Measurements from ENCODE around the gene ITGA6.

ITGA6 gene

GRCh38 chr2:172452845-172453244, 25.5 kb downstream of the ITGA6 start:
- no peak for TF ChIP-seq JUND (IDR thresholded peaks at IDR 0.05; ENCODE audit: low read depth)
- in situ Hi-C loops (cut with HindIII; ENCODE audit: low pct_unique_long_range_greater_than_20kb, low sequenced_read_pairs), result no loop called here
- DNase-seq (ENCODE audit: low read depth in 1 of 2, low spot score in 1 of 2), result no peak

DNA sequence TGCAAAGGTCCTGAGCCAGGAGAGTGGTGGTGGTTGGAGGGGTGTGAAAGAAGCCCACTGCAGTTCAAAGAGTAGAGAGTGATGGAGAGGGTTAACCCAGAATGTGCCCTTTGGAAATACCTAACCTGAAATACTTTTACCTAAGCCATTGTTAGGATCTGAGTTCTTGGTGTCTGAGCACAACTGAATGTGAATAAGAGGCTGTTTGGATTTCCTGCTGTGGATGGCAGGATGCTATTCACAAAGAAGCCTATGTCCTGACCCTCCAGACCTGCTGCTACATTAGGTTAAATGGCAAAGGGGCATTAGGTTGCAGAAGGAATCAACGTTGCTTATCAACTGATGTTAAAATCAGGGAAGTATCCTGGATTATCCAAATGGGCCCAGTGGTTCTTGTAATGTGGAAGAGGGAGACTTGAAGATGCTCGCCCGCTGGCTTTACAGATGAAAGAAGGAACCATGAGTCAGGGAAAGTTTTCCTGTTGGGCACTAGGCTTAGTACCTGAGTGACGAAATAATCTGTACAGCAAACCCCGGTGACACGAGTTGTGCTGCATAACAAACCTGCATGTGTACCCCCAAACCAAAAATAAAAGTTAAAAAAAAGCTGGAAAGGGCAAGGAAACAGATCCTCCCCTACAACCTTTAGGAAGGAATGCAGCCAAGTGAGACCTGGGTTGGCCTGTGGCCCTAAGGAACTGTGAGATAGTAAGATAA, 27.2 kb downstream of the ITGA6 start:
- DNase-seq (ENCODE audit: low read depth in 1 of 2, low spot score in 1 of 2), result no peak
- TF ChIP-seq JUND (IDR thresholded peaks at IDR 0.05; ENCODE audit: low read depth), result no peak
- in situ Hi-C loops (cut with HindIII; ENCODE audit: low pct_unique_long_range_greater_than_20kb, low sequenced_read_pairs), result no loop called here

DNA sequence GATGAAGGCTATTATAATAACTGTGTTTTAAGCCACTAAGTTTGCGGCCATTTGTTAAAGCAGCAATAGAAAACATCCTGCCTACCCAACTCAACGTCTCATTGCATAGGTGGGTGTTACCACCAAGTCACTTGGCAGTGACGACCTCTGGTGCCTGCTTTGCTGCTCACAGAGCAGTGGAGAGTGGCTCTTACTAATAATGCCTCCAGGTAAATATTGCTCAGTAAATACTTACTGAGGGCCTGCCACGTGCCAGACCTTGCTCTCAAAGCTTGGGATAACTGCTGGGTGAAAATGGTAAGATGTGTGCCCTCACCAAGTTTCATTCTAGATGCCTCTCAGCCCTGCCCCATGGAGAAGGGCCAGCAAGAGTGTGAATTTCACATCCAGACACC, 27.7 kb downstream of the ITGA6 start:
- TF ChIP-seq JUND (IDR thresholded peaks at IDR 0.05; ENCODE audit: low read depth), result no peak
- in situ Hi-C loops (cut with HindIII; ENCODE audit: low pct_unique_long_range_greater_than_20kb, low sequenced_read_pairs), result no loop called here
- DNase-seq (ENCODE audit: low read depth in 1 of 2, low spot score in 1 of 2), result peak in 1 of 2 experiments; percentile 29

DNA sequence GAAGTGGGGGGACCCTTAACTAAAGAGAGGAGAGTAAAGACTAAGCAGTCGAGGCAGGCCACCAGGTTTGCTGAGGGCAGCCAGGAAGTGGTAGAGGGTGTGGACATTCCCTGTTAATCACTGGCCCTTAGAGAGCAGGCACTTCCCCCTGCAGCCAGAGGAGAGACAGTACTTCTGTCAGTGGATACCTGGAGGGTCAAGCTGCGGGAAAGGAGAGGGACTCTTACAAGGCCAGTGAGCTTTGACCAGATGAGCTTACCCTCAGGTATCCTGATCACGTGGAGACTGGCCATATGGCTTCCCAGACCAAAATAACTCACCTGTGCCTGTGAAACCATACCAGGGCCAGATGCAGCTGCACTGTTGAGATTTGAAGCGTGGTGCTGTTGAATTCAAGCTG, 28.6 kb downstream of the ITGA6 start:
- no peak for DNase-seq (ENCODE audit: low read depth in 1 of 2, low spot score in 1 of 2)
- in situ Hi-C loops (cut with HindIII; ENCODE audit: low pct_unique_long_range_greater_than_20kb, low sequenced_read_pairs), result no loop called here
- TF ChIP-seq JUND (IDR thresholded peaks at IDR 0.05; ENCODE audit: low read depth), result no peak

DNA sequence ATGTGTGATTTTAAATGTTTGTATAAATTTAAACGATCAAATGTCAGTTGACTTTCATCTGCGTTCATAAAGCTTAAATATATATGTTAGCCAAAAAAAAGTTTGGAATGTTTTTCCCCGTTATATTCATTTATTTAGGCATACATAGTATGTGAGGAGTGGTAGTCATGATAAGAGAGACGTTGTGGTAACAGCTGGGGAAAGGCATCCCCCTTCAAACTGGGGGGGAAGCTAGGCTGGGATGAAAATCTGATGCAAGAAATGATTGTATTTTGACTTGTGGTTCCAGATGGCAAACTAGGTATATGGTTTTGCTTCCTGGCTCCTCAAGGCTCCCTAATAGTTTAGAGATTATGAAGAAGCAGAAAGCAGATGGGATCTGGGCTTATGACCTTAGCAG, 30.1 kb downstream of the ITGA6 start:
- DNase-seq (ENCODE audit: low read depth in 1 of 2, low spot score in 1 of 2), result no peak
- in situ Hi-C loops (cut with HindIII; ENCODE audit: low pct_unique_long_range_greater_than_20kb, low sequenced_read_pairs), result no loop called here
- no peak for TF ChIP-seq JUND (IDR thresholded peaks at IDR 0.05; ENCODE audit: low read depth)

DNA sequence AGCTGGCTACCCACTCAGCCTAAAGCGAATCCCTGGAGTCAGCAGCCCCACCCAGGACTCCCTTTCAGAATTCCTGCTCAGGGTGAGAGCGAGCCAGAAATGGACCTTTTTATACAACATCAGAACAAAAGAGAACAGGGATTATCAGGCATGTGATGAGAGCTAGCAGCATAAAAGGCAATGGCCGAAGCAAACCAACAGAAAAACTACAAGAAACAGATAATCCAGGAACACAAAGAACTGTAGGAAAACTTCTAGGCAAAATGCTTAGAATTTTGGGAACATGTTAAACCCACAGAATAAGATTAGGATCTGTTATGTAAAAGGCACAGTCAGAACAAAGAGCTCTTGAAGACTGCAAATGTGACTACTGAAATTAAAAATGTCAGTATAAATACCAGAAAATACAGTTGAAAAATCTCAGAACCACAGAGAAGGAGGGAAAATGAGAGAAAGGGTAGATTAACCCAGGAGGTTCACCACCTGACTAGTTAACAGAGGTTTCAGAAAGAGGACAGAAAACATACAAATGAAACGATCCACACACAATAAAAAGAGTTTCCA, 31.3 kb downstream of the ITGA6 start:
- in situ Hi-C loops (cut with HindIII; ENCODE audit: low pct_unique_long_range_greater_than_20kb, low sequenced_read_pairs), result no loop called here
- DNase-seq (ENCODE audit: low read depth in 1 of 2, low spot score in 1 of 2), result no peak
- TF ChIP-seq JUND (IDR thresholded peaks at IDR 0.05; ENCODE audit: low read depth), result no peak

DNA sequence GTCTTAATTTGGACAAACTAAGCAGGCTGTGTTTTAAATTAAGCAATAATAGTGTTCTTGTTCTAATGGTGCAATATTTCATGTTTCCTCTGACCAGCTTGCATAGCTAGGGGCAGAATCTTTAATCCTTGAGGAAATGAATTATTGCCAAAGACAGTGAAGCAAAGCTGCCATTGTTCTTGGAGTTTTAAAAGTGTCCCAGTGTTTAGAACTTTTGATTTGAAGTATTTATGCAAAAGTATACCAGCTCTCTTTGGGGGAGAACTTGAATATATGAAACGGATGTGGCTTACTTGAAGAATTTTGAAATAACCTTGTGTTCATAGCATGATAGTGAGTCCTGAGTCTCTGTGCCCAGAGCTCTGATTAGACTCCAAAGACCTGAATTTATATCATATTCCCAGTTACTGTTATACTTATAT, 33.4 kb downstream of the ITGA6 start:
- no peak for TF ChIP-seq JUND (IDR thresholded peaks at IDR 0.05; ENCODE audit: low read depth)
- no peak for DNase-seq (ENCODE audit: low read depth in 1 of 2, low spot score in 1 of 2)
- in situ Hi-C loops (cut with HindIII; ENCODE audit: low pct_unique_long_range_greater_than_20kb, low sequenced_read_pairs), result no loop called here

DNA sequence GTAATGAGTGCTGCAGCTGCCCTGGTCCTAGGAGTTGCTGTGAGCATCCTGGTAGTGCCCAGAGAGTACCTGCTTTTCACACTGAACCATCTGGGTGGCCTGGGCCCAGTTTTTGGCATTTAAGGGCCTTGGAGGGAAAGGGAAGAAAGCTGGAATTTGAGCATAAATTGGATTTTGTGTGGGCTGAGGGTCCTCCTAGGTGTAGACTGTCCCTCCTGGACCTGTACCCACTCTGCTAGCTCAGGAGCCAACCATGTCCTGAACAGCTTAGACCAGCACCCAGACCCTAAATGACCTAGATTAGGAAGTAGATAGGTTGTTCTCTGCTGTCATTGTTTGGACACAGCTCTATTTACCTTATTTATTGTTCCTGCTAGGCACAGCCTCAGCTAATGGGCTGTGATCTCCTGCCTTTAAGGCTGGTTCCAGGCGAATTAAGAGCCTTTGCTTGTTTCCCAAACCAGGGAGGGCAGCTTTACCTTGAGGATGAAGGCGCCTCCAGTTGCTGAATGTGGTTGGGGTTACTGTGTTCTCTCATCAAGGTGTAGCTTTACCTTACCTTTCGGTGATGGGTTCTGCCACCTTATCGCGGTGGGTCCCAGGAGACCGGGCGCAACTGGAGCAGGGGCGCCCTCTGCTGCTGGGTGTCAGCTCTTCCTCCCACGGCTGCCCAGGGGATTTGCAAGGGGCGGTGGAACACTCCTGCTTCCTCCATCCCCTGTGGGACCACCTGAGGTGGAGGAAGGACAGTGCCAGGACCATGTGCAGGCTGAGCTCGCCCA, 34.4 kb downstream of the ITGA6 start:
- no peak for TF ChIP-seq JUND (IDR thresholded peaks at IDR 0.05; ENCODE audit: low read depth)
- in situ Hi-C loops (cut with HindIII; ENCODE audit: low pct_unique_long_range_greater_than_20kb, low sequenced_read_pairs), result no loop called here
- DNase-seq (ENCODE audit: low read depth in 1 of 2, low spot score in 1 of 2), result peak in 1 of 2 experiments; percentile 51

DNA sequence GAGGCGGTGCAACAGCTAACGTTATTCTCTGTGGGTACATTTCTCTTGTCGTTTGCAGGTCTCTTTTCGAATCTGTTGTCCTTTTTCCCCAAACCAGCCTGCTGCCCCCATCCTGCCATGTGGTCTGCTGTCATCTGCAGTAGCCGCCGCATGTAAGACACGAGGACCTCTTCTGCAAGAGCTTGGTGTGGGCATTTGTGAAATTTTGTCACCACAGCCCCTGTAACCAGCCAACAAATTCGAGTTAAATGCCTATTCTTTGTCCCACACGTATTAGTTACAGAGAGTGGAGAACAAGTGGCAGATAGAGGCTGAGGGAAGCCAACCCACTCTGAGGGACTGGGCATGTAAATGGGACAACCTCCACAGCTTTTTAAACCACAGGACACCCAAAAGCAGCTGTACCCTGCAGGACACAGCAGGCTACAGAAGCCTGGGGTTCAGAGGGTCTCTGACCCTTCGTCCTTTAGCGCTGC, 35.0 kb downstream of the ITGA6 start:
- in situ Hi-C loops (cut with HindIII; ENCODE audit: low pct_unique_long_range_greater_than_20kb, low sequenced_read_pairs), result no loop called here
- no peak for TF ChIP-seq JUND (IDR thresholded peaks at IDR 0.05; ENCODE audit: low read depth)

DNA sequence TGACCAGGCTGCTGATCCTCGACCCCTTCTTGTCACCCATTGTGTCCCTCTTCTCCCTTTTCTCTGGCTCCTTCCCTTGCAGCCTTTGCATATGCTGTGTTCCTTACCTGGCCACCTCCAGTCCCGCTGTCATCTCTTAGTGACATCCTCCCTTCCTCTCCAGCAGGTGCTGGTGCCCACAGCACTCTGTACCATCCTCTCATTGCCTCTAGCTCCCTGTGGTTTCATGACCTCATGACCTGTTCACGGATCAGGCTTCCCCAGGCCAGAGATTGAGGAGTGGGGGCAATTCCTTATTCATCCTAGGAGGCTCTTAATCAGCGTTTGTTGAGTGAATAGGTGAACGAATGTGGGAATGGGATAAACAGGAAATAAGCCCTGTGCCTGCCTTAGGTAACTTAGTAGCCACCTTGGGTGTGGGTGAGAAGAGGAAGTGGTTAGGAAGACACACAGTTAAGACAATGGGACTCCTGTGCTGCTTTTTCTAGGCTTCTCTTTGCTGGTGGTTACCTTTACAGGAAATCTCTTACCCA, 35.5 kb downstream of the ITGA6 start:
- DNase-seq (ENCODE audit: low read depth in 1 of 2, low spot score in 1 of 2), result no peak
- in situ Hi-C loops (cut with HindIII; ENCODE audit: low pct_unique_long_range_greater_than_20kb, low sequenced_read_pairs), result no loop called here
- no peak for TF ChIP-seq JUND (IDR thresholded peaks at IDR 0.05; ENCODE audit: low read depth)

More for the DNA sequence above, 35.0 kb downstream of the ITGA6 start:
- no peak for DNase-seq (ENCODE audit: low read depth in 1 of 2, low spot score in 1 of 2)

DNA sequence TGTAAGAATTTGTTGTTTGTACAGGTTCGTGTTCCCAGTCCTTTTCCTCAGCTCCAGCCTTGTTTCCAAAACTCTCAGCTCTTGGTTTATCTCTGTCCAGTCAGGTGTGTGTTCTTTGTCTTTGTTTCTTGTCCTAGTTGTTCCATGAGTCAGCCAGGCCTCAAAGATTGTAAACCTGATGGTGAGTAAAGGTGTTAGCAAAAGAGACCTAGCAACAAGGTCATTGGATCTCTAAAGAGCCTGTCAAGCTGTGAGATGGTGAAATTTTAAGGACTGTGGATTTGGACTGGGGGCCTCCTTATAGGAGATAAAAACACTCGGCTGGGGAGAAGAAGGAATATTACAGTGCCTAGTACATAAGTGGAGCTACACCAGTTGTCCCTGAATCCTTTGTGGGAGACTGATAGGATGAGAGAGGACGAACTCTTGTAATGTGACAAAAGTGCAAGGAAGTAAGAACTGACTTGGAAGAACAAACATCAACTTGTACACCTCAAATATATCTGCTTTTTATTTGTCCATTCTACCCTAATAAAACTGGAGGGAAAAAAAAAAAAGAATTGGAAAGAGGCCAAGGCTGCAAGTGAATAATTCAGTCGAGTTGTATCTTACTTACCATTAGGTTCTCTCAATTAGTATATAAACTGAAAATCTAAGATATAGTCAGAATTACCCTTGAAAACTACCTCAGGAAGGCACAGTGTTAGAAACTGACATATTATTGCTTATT, 37.2 kb downstream of the ITGA6 start:
- DNase-seq (ENCODE audit: low read depth in 1 of 2, low spot score in 1 of 2), result peak in 1 of 2 experiments; percentile 28
- no peak for TF ChIP-seq JUND (IDR thresholded peaks at IDR 0.05; ENCODE audit: low read depth)
- in situ Hi-C loops (cut with HindIII; ENCODE audit: low pct_unique_long_range_greater_than_20kb, low sequenced_read_pairs), result no loop called here
